Transverse colon (tissue), 4 donors: ENCODE data around the gene ZMIZ1. TPM values are rescaled to one million over a fixed set of nuclear protein-coding genes. Genes with fewer than 3 reads are reported as not detected.

Source experiments
- DNase-seq: peaks from one replicate; pipeline ENCODE4 v3.0.0-alpha.2; 2019
- H3K27ac ChIP-seq, 4 donors: fragments of 200-600 bp; sonication (generic); 2 replicates each; pipeline ENCODE4 v1.5.1; 2016 to 2018; ENCODE audit warnings: inconsistent platforms in 4 of 4
- H3K27me3 ChIP-seq: fragments of 200-600 bp; sonication (generic); 2 replicates; pipeline ENCODE4 v1.5.1; 2017; ENCODE audit warnings: inconsistent platforms
- H3K36me3 ChIP-seq, 4 donors: fragments of 200-600 bp; sonication (generic); 2 replicates each; pipeline ENCODE4 v1.5.1; 2017 to 2019; ENCODE audit warnings: inconsistent platforms in 4 of 4
- H3K4me1 ChIP-seq, 4 donors: fragments of 200-600 bp; sonication (generic); 2 replicates each; pipeline ENCODE4 v1.5.1; 2017 to 2020; ENCODE audit warnings: inconsistent platforms in 4 of 4
- H3K4me3 ChIP-seq, 4 donors: fragments of 200-600 bp; sonication (generic); 1 replicate in 1 of 4; 2 replicates in 3 of 4; pipeline versions ENCODE4 v1.5.1 to v1.6.1; 2017 to 2019; ENCODE audit warnings: inconsistent platforms in 4 of 4
- H3K9me3 ChIP-seq, 2 donors: fragments of 200-600 bp; sonication (generic); 2 replicates each; pipeline ENCODE4 v1.5.1; 2017 to 2019; ENCODE audit warnings: inconsistent platforms in 2 of 2
- EP300 ChIP-seq: sonication (generic); formaldehyde crosslinking; IDR thresholded peaks from one replicate; pipeline ENCODE4 v1.6.1; 2017; ENCODE audit warnings: antibody characterized with exemption, low read depth
- POLR2A ChIP-seq: fragments of 450-650 bp; IDR thresholded peaks from one replicate; pipeline ENCODE4 v1.6.1; 2016; ENCODE audit warnings: antibody characterized with exemption, mild to moderate bottlenecking, moderate library complexity
- POLR2AphosphoS5 ChIP-seq, 3 donors: sonication (generic); formaldehyde crosslinking; IDR thresholded peaks; one replicate each; pipeline ENCODE4 v1.6.1; 2016; ENCODE audit warnings: antibody characterized with exemption in 3 of 3
- WGBS, 2 donors: methylation state at CpG; one replicate each; pipeline ENCODE4 v1.1.5; 2018; ENCODE audit warnings: low coverage in 1 of 2; 5-methylcytosine and 5-hydroxymethylcytosine counted together
- in situ Hi-C, 4 donors: fragments of 200-750 bp; cut with MboI; loops; one replicate each; pipeline versions ENCODE4 v1.15.0 to v1.15.1; 2017; ENCODE audit warnings: low sequenced_read_pairs in 3 of 4, low pct_ligation_motif_present in 1 of 4, low pct_unique_long_range_greater_than_20kb in 1 of 4
- intact Hi-C: fragments of 100-400 bp; cut with DNase I; formaldehyde crosslinking; loops from one replicate; pipeline ENCODE4 v1.15.1; 2023; ENCODE audit warnings: low total_unique reads
- total RNA-seq, 4 donors: library from RNA; depleted of rRNA; stranded (reverse); fragments of >200 nt; gene quantifications; one replicate each; pipeline ENCODE4 v1.1.0, GENCODE V29; 2016
- TF ChIP-seq, protein P1 (sequence below), 5 experiments: fragments of 200-600 bp in 3 of 5; fragments of 450-650 bp in 2 of 5; sonication (generic) in 3 of 5; IDR thresholded peaks; 1 replicate in 2 of 5; 2 replicates in 3 of 5; pipeline ENCODE4 v1.5.1; 2016 to 2017; ENCODE audit warnings: antibody characterized with exemption in 5 of 5, inconsistent platforms in 3 of 5, mild to moderate bottlenecking in 2 of 5, moderate library complexity in 1 of 5

Gene ZMIZ1
- total RNA-seq, 4 donors from 2014 or later: 32.0 to 108 (median 63.0) TPM

DNA sequence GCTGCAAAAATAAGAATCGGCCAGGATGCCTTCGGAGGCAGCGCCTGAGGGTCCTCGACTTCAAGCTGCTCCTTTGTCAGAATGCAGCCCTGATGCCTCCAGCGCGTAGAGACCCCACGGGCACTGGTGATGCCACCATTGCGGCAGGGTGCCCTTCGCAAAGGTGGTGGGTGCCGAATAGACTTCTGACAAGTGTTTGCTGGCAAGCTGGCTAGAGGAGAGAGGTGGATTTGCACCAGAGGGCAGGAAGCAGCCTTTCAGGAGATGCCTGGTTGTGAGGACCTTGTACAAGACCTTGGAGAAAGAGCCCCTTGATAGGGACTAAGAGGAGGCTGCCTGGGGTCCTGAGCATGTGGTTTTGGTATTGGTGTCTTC is 175.3 kb downstream of the ZMIZ1 start:
- in situ Hi-C loops: no loop called here
- intact Hi-C loops: no loop called here
- H3K4me3 ChIP-seq: peak overlapping the region in 3 of 4 donors; percentile 44 to 48 (median 47)
- H3K36me3 ChIP-seq: no peaks in the 10 kb centered on the region
- TF ChIP-seq POLR2AphosphoS5 (IDR thresholded peaks at IDR 0.05): no peak
- no peak for TF ChIP-seq EP300
- no peak for TF ChIP-seq POLR2A
- TF ChIP-seq, protein P1, sequence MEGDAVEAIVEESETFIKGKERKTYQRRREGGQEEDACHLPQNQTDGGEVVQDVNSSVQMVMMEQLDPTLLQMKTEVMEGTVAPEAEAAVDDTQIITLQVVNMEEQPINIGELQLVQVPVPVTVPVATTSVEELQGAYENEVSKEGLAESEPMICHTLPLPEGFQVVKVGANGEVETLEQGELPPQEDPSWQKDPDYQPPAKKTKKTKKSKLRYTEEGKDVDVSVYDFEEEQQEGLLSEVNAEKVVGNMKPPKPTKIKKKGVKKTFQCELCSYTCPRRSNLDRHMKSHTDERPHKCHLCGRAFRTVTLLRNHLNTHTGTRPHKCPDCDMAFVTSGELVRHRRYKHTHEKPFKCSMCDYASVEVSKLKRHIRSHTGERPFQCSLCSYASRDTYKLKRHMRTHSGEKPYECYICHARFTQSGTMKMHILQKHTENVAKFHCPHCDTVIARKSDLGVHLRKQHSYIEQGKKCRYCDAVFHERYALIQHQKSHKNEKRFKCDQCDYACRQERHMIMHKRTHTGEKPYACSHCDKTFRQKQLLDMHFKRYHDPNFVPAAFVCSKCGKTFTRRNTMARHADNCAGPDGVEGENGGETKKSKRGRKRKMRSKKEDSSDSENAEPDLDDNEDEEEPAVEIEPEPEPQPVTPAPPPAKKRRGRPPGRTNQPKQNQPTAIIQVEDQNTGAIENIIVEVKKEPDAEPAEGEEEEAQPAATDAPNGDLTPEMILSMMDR (IDR thresholded peaks at IDR 0.05): no peak
- 56% methylated on average over 10 of the region's 10 CpGs; no CpG with 5 or more reads in 1 of the 2 donors for WGBS, 2 donors
- no peaks in the 10 kb centered on the region for H3K27me3 ChIP-seq
- peak overlapping the region; percentile 80 to 91 (median 89) for H3K27ac ChIP-seq
- H3K9me3 ChIP-seq: no peaks in the 10 kb centered on the region
- no peak for DNase-seq
- peaks cover 58 to 82% (median 74%) of the 10 kb centered on the region in 4 donors for H3K4me1 ChIP-seq

DNA sequence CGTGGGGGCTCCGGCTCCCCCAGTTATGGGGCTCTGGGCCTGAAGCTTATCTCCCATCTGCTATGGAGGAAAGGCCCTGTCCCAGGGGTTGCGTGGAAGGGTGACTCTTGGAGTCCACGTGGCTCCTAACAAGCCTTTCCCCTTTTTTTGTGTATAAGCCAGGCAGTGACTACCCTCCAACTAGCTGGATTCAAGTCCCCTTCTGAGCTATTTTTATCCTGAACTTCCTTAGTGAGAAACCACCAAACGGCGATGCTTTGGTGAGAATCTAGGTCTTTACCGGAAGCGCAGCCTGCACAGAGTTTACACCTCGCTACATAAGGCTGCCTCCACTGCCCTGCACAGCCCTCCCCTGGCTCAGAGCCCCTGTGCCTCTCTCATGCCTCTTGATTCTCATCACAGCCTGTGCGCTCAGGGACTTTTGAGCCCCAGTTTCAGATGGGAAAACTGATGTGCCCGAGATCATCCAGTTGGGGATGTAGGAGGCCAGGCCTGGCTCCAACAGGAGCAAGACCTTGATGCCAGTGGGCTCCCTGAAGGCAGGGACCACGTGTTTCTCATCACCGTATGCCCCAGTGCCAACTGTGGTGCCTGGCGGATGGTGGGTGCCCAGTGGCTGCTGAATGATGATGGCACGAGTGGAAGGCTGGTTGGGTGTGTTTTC is 176.2 kb downstream of the ZMIZ1 start:
- intact Hi-C loops: no loop called here
- H3K4me1 ChIP-seq: peaks cover 56 to 79% (median 71%) of the 10 kb centered on the region in 4 donors
- peak; percentile 56 for DNase-seq

DNA sequence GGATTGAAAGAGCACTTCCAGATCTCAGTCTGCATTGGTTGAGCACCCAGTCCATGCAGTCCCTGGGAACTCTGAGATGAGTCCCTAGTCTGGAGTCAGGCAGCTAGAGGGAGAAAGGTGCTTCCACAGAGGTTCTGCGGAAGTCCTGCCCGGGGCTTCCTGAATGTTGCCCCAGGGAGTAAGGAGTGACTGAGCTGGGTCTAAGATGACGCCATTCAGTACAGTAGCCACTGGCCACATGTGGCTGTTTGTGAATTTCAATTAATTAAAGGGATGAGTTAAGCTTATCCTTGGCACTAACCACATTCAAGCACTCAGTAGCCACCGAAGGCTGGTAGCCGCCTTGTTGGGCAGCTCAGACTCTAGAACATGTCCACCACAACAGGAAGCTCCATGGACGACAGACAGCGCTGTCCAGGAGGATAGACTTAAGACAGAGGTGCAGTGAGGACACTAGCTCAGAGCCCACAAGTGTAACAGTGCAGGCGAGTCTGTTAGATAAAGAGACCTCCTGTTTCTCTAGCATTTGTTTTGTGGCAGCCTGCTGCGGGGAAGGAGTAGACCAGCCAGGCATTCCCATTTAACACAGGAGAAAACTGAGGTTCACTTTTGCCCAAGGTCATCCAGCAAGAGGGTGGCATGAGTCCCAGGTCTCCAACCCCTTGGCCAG is 176.9 kb downstream of the ZMIZ1 start:
- no peaks in the 10 kb centered on the region for H3K9me3 ChIP-seq
- in situ Hi-C loops: no loop called here
- no peaks in the 10 kb centered on the region for H3K27me3 ChIP-seq
- peak overlapping the region in 1 of 4 donors; percentile 44 for H3K4me3 ChIP-seq
- no peak for DNase-seq
- intact Hi-C loops: no loop called here
- no peak for TF ChIP-seq POLR2A
- TF ChIP-seq POLR2AphosphoS5 (IDR thresholded peaks at IDR 0.05): no peak
- WGBS, 2 donors: 75% methylated on average over 9 of the region's 9 CpGs; no CpG with 5 or more reads in 1 of the 2 donors
- H3K4me1 ChIP-seq: peaks cover 56 to 84% (median 73%) of the 10 kb centered on the region in 4 donors
- H3K36me3 ChIP-seq: no peaks in the 10 kb centered on the region
- H3K27ac ChIP-seq: peak overlapping the region; percentile 80 to 91 (median 89)

More for the DNA sequence above, 176.2 kb downstream of the ZMIZ1 start:
- in situ Hi-C loops: no loop called here
- Histone ChIP-seq H3K4me3 (peak overlapping the region in 2 of 4 donors; percentile 44 to 48), H3K27ac (peak overlapping the region; percentile 80 to 91 (median 89)), H3K27me3 (no peaks in the 10 kb centered on the region), H3K9me3 (no peaks in the 10 kb centered on the region), H3K36me3 (no peaks in the 10 kb centered on the region)
- TF ChIP-seq, protein P1 (IDR thresholded peaks at IDR 0.05): no peak
- TF ChIP-seq POLR2AphosphoS5 (IDR thresholded peaks at IDR 0.05): peak in 1 of 3 donors; percentile 28
- 69% methylated on average over 15 of the region's 15 CpGs; no CpG with 5 or more reads in 1 of the 2 donors for WGBS, 2 donors

DNA sequence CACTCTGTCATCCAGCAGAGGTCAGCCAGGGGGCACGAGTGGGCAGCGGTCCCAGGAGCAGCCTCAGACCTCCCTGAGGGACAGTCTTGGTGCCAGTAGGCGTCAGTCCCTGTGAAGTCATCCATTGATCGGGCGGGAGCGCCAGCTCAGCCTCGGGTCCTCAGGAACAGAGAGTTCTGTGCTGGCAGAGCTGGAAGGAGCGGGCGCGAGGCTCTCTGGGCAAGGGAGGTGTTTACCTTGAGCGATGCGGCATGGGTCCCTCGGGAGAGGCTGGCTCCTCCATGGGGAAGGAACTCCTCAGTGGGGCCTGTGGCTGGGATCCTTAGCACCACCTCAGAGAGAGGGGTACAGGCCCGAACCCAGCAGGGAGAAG is 177.4 kb downstream of the ZMIZ1 start:
- no peaks in the 10 kb centered on the region for H3K27me3 ChIP-seq
- DNase-seq: no peak
- H3K9me3 ChIP-seq: no peaks in the 10 kb centered on the region
- peaks cover 53 to 84% (median 72%) of the 10 kb centered on the region in 4 donors for H3K4me1 ChIP-seq
- WGBS, 2 donors: 56% methylated on average over 14 of the region's 14 CpGs; no CpG with 5 or more reads in 1 of the 2 donors
- peak overlapping the region; percentile 80 to 91 (median 89) for H3K27ac ChIP-seq
- H3K4me3 ChIP-seq: no peak overlapping the region
- in situ Hi-C loops: no loop called here
- intact Hi-C loops: no loop called here
- TF ChIP-seq EP300: no peak
- TF ChIP-seq, protein P1 (IDR thresholded peaks at IDR 0.05): no peak
- TF ChIP-seq POLR2AphosphoS5 (IDR thresholded peaks at IDR 0.05): peak in 2 of 3 donors; percentile 21 to 25
- no peak for TF ChIP-seq POLR2A
- no peaks in the 10 kb centered on the region for H3K36me3 ChIP-seq
